Suprapubic skin (tissue), 3 donors: ENCODE data around the gene SQSTM1.

Source experiments
- POLR2A ChIP-seq, 2 donors: fragments of 450-650 bp; IDR thresholded peaks; one replicate each; pipeline ENCODE4 v1.6.1; 2017; ENCODE audit warnings: antibody characterized with exemption in 2 of 2, mild to moderate bottlenecking in 2 of 2, moderate library complexity in 2 of 2
- TF ChIP-seq, protein P1 (sequence below), 2 donors: fragments of 200-600 bp in 1 of 2; fragments of 450-650 bp in 1 of 2; sonication (generic) in 1 of 2; IDR thresholded peaks; one replicate each; pipeline ENCODE4 v1.5.1; 2016 to 2019; ENCODE audit warnings: antibody characterized with exemption in 2 of 2, mild to moderate bottlenecking in 1 of 2, moderate library complexity in 1 of 2

DNA sequence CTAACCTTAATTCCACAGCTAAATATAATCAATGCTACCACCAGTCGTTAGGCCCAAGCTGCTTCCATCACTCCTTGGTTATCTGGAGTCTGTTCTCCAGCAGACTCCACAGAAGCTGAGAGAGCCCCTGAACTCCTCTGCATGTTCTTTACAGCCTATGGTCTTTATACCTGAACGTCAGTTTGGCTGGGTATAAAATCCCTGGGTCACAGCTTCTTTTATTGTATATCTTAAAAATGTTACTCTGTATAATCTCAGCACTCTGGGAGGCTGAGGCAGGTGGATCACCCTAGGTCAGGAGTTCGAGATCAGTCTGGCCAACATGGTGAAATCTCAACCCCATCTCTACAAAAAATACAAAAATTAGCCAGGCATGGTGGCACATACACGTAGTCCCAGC lies 61.6 kb downstream of the SQSTM1 start:
- TF ChIP-seq, protein P1, sequence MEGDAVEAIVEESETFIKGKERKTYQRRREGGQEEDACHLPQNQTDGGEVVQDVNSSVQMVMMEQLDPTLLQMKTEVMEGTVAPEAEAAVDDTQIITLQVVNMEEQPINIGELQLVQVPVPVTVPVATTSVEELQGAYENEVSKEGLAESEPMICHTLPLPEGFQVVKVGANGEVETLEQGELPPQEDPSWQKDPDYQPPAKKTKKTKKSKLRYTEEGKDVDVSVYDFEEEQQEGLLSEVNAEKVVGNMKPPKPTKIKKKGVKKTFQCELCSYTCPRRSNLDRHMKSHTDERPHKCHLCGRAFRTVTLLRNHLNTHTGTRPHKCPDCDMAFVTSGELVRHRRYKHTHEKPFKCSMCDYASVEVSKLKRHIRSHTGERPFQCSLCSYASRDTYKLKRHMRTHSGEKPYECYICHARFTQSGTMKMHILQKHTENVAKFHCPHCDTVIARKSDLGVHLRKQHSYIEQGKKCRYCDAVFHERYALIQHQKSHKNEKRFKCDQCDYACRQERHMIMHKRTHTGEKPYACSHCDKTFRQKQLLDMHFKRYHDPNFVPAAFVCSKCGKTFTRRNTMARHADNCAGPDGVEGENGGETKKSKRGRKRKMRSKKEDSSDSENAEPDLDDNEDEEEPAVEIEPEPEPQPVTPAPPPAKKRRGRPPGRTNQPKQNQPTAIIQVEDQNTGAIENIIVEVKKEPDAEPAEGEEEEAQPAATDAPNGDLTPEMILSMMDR (IDR thresholded peaks at IDR 0.05): no peak
- no peak for TF ChIP-seq POLR2A (IDR thresholded peaks at IDR 0.05)
